SU-DHL-6 (cell line): Measurements from ENCODE around the gene SDR39U1.

Source experiments
- H2AFZ ChIP-seq: fragments of 200-600 bp; sonication (generic); 2 replicates; pipeline ENCODE4 v1.6.1; 2014; ENCODE audit warnings: low read depth, mild to moderate bottlenecking, moderate library complexity, mixed read lengths, antibody characterized with exemption, low read length; ENCODE audit not compliant: severe bottlenecking
- H3F3A ChIP-seq: fragments of 200-600 bp; shearing (Covaris generic); 2 replicates; pipeline ENCODE4 v1.6.0; 2016; ENCODE audit warnings: antibody characterized with exemption, mild to moderate bottlenecking; ENCODE audit not compliant: insufficient read depth
- H3K27ac ChIP-seq: fragments of 200-600 bp; sonication (generic); 2 replicates; pipeline ENCODE4 v1.5.1; 2016; ENCODE audit warnings: low read depth, mild to moderate bottlenecking, low read length, moderate library complexity, mixed read lengths
- H3K27me3 ChIP-seq: fragments of 200-600 bp; sonication (generic), shearing (Covaris generic); 2 replicates; pipeline ENCODE4 v1.6.0; 2014; ENCODE audit warnings: mild to moderate bottlenecking, low read length
- H3K36me3 ChIP-seq: fragments of 200-600 bp; sonication (generic); 2 replicates; pipeline ENCODE4 v1.6.1; 2014; ENCODE audit warnings: mild to moderate bottlenecking, low read length, mixed read lengths
- H3K4me2 ChIP-seq: fragments of 300-600, 200-600 bp; shearing (Covaris generic), sonication (generic); 2 replicates; pipeline ENCODE4 v1.6.0; 2014; ENCODE audit warnings: low read length, low read depth, mild to moderate bottlenecking; ENCODE audit not compliant: poor library complexity, severe bottlenecking
- H3K4me3 ChIP-seq: fragments of 200-600 bp; sonication (generic); 2 replicates; pipeline ENCODE4 v1.5.1; 2014; ENCODE audit warnings: antibody characterized with exemption, low read length, mild to moderate bottlenecking, mixed read lengths; ENCODE audit not compliant: insufficient read depth, poor library complexity, severe bottlenecking
- H3K79me2 ChIP-seq: fragments of 200-600 bp; sonication (generic); 2 replicates; pipeline ENCODE4 v1.6.1; 2014; ENCODE audit warnings: mild to moderate bottlenecking, low read length, moderate library complexity; ENCODE audit not compliant: insufficient read depth
- H3K9ac ChIP-seq: fragments of 200-600 bp; sonication (generic); 2 replicates; pipeline ENCODE4 v1.7.0; 2014; ENCODE audit warnings: mild to moderate bottlenecking, low read length
- H3K9me2 ChIP-seq: fragments of 200-600 bp; sonication (generic); replicated peaks from 2 replicates; pipeline ENCODE4 v1.6.1; 2014; ENCODE audit warnings: low read length; ENCODE audit not compliant: insufficient read depth
- H3K9me3 ChIP-seq: fragments of 200-600 bp; sonication (generic); 2 replicates; pipeline ENCODE4 v1.6.1; 2014; ENCODE audit warnings: low read length, mixed read lengths; ENCODE audit not compliant: insufficient read depth
- H4K20me1 ChIP-seq: fragments of 200-600 bp; sonication (generic); 2 replicates; pipeline ENCODE4 v1.6.1; 2014; ENCODE audit warnings: low read depth, mild to moderate bottlenecking, antibody characterized with exemption, low read length, moderate library complexity, mixed read lengths
- EZH2phosphoT487 ChIP-seq: fragments of 200-600 bp; sonication (generic), shearing (Covaris generic); conservative IDR thresholded peaks from 2 replicates; pipeline ENCODE4 v1.6.1; 2018; ENCODE audit warnings: mild to moderate bottlenecking, antibody characterized with exemption, low read length, moderate library complexity, mixed read lengths
- TF ChIP-seq, protein P1 (sequence below): fragments of 200-600 bp; sonication (generic); IDR thresholded peaks from one replicate; pipeline ENCODE4 v1.5.1; 2017; ENCODE audit warnings: antibody characterized with exemption, mild to moderate bottlenecking, low read length, moderate library complexity; ENCODE audit not compliant: insufficient read depth, poor library complexity, severe bottlenecking

The SDR39U1 gene

DNA sequence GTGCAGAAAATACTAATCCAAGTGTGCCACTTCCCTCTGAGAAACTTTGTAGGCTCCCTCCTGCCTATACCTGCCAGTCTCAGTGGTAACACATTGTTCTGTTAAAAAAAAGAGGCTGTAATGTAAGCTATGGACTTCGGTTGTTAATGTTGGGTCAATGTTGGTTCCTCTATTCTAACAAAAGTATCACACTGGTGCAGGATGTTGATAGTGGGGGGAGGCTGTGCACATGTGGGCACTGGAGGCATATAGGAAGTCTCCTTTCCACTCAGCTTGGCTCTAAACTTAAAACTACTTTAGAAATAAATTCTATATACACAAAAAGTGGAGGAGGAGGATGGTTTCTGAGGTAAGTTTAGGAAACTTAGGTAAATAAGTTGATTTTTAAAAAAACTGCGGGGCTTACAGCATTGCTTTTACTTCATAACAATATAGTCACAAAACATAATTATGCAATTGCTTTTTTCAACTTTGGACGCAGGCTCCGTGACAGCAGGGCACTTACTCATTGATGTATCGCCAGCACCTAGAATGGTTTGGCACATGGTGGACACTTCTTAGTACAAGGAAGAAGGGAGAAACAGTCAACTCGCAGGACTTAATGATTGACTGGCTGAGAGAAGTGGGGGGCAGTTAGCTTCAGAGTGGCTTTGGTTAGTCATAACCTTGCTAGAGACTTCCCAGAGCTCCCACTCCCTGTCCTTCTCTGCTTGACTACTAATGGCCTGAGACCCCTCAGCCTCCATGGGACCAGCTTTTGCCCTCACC lies 51.7 kb downstream of the SDR39U1 start:
- no peak overlapping the region for H2AFZ ChIP-seq
- H3K27me3 ChIP-seq: no peaks in the 10 kb centered on the region
- H3K36me3 ChIP-seq: no peaks in the 10 kb centered on the region
- no peak overlapping the region for H3K9ac ChIP-seq
- no peaks in the 10 kb centered on the region for H3K9me3 ChIP-seq
- H3K79me2 ChIP-seq: no peaks in the 10 kb centered on the region
- no peaks in the 10 kb centered on the region for H3K9me2 ChIP-seq
- no peaks in the 10 kb centered on the region for H4K20me1 ChIP-seq
- H3K4me2 ChIP-seq: no peak overlapping the region
- H3K4me3 ChIP-seq: no peak overlapping the region
- no peak for TF ChIP-seq EZH2phosphoT487
- TF ChIP-seq, protein P1, sequence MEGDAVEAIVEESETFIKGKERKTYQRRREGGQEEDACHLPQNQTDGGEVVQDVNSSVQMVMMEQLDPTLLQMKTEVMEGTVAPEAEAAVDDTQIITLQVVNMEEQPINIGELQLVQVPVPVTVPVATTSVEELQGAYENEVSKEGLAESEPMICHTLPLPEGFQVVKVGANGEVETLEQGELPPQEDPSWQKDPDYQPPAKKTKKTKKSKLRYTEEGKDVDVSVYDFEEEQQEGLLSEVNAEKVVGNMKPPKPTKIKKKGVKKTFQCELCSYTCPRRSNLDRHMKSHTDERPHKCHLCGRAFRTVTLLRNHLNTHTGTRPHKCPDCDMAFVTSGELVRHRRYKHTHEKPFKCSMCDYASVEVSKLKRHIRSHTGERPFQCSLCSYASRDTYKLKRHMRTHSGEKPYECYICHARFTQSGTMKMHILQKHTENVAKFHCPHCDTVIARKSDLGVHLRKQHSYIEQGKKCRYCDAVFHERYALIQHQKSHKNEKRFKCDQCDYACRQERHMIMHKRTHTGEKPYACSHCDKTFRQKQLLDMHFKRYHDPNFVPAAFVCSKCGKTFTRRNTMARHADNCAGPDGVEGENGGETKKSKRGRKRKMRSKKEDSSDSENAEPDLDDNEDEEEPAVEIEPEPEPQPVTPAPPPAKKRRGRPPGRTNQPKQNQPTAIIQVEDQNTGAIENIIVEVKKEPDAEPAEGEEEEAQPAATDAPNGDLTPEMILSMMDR: no peak
- H3F3A ChIP-seq: no peaks in the 10 kb centered on the region
- H3K27ac ChIP-seq: no peak overlapping the region
